Upper lobe of left lung (tissue), 4 donors: Measurements from ENCODE around the gene FGGY.

Experiments
- EP300 ChIP-seq, 4 donors: sonication (generic); formaldehyde crosslinking; IDR thresholded peaks; one replicate each; pipeline ENCODE4 v1.5.1; 2017; ENCODE audit warnings: antibody characterized with exemption in 4 of 4, control low read depth in 2 of 4
- POLR2A ChIP-seq, 4 donors: fragments of 450-650 bp; IDR thresholded peaks; one replicate each; pipeline ENCODE4 v1.5.1; 2016 to 2017; ENCODE audit warnings: antibody characterized with exemption in 4 of 4, mild to moderate bottlenecking in 2 of 4
- POLR2AphosphoS5 ChIP-seq, 2 donors: sonication (generic); formaldehyde crosslinking; IDR thresholded peaks; one replicate each; pipeline ENCODE4 v1.5.1; 2017; ENCODE audit warnings: antibody characterized with exemption in 2 of 2
- TF ChIP-seq, protein P1 (sequence below), 6 experiments: fragments of 450-650 bp in 4 of 6; fragments of 200-600 bp in 2 of 6; sonication (generic) in 2 of 6; IDR thresholded peaks; one replicate each; pipeline ENCODE4 v1.5.1; 2016 to 2019; ENCODE audit warnings: antibody characterized with exemption in 6 of 6

DNA sequence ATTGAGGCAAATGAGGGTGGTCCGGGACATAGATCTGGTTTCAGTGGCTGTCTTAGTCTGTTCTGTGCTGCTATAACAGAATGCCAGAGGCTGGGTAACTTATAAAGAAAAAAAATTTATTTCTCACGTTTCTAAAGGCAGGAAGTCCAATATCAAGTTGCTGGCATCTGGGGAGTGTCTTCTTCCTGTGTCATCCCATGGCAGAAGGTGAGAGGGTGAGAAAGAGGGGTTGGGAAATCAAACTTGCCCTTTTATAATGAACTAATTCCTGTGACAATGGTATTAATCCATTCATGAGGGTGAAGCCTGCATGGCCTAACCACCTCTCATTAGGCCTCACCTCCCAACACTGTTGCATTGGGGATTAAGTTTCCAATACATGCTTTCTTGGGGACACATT, 3.7 kb upstream of the FGGY start:
- TF ChIP-seq, protein P1, sequence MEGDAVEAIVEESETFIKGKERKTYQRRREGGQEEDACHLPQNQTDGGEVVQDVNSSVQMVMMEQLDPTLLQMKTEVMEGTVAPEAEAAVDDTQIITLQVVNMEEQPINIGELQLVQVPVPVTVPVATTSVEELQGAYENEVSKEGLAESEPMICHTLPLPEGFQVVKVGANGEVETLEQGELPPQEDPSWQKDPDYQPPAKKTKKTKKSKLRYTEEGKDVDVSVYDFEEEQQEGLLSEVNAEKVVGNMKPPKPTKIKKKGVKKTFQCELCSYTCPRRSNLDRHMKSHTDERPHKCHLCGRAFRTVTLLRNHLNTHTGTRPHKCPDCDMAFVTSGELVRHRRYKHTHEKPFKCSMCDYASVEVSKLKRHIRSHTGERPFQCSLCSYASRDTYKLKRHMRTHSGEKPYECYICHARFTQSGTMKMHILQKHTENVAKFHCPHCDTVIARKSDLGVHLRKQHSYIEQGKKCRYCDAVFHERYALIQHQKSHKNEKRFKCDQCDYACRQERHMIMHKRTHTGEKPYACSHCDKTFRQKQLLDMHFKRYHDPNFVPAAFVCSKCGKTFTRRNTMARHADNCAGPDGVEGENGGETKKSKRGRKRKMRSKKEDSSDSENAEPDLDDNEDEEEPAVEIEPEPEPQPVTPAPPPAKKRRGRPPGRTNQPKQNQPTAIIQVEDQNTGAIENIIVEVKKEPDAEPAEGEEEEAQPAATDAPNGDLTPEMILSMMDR (IDR thresholded peaks at IDR 0.05): no peak
- TF ChIP-seq EP300 (IDR thresholded peaks at IDR 0.05) (no peak), POLR2A (IDR thresholded peaks at IDR 0.05) (no peak), POLR2AphosphoS5 (IDR thresholded peaks at IDR 0.05) (no peak)
